Prostate gland (tissue), 2 donors: ENCODE data around the gene ZNF132. TPM values are rescaled to one million over a fixed set of nuclear protein-coding genes. Genes with fewer than 3 reads are reported as not detected.

Experiments
- DNase-seq: peaks from one replicate; pipeline ENCODE4 v3.0.0-alpha.2; 2019; ENCODE audit warnings: low spot score
- H3K27ac ChIP-seq, 2 donors: fragments of 200-600 bp; sonication (generic); 2 replicates each; pipeline ENCODE4 v1.5.1; 2017 to 2019
- H3K27me3 ChIP-seq: fragments of 200-600 bp; sonication (generic); replicated peaks from 2 replicates; pipeline ENCODE4 v1.5.1; 2019; ENCODE audit not compliant: insufficient read depth
- H3K36me3 ChIP-seq, 2 donors: fragments of 200-600 bp; sonication (generic); 1 replicate in 1 of 2; 2 replicates in 1 of 2; pipeline versions ENCODE4 v1.5.1 to v1.8.1; 2017 to 2019
- H3K4me1 ChIP-seq: fragments of 200-600 bp; sonication (generic); replicated peaks from 2 replicates; pipeline ENCODE4 v1.5.1; 2019
- H3K4me3 ChIP-seq, 2 donors: fragments of 200-600 bp; sonication (generic); 2 replicates each; pipeline ENCODE4 v1.5.1; 2017 to 2019
- H3K9me3 ChIP-seq: fragments of 200-600 bp; sonication (generic); 2 replicates; pipeline ENCODE4 v1.5.1; 2017
- POLR2A ChIP-seq: fragments of 450-650 bp; IDR thresholded peaks from one replicate; pipeline ENCODE4 v1.6.1; 2016; ENCODE audit warnings: antibody characterized with exemption, mild to moderate bottlenecking
- POLR2AphosphoS5 ChIP-seq: sonication (generic); formaldehyde crosslinking; IDR thresholded peaks from one replicate; pipeline ENCODE4 v1.6.1; 2017; ENCODE audit warnings: antibody characterized with exemption
- WGBS: methylation state at CpG from one replicate; pipeline ENCODE4 v1.1.5; 2018; 5-methylcytosine and 5-hydroxymethylcytosine counted together
- intact Hi-C: fragments of 100-400 bp; cut with DNase I; formaldehyde crosslinking; loops from one replicate; pipeline ENCODE4 v1.14.2; 2022
- total RNA-seq, 2 donors: library from RNA; depleted of rRNA; stranded (reverse); fragments of >200 nt; gene quantifications; one replicate each; pipeline ENCODE4 v1.1.0, GENCODE V29; 2016
- TF ChIP-seq, protein P1 (sequence below), 4 experiments: fragments of 200-600 bp in 2 of 4; fragments of 450-650 bp in 2 of 4; sonication (generic) in 2 of 4; IDR thresholded peaks; 1 replicate in 3 of 4; 2 replicates in 1 of 4; pipeline ENCODE4 v1.5.1; 2016 to 2019; ENCODE audit warnings: antibody characterized with exemption in 4 of 4, mild to moderate bottlenecking in 2 of 4, moderate library complexity in 2 of 4

The ZNF132 gene
- total RNA-seq, 2 donors from 2014 or later, result 8.1 to 12.2 TPM

DNA sequence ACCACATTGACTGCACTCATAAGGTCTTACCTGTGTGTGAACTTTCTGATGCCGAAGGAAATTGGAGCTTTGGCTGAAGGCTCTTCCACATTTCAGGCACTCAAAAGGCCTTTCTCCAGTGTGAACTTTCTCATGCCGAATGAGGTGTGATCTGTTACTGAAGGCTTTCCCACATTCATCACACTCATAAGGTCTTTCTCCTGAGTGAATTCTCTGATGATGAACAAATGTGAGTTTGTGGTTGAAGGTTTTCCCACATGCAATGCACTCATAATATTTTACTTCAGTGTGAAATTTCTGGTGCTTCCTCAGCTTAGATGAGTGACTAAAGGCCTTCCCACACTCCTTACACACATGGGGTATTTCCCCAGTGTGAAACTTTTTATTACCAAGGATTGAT, 5.7 kb downstream of the ZNF132 start:
- TF ChIP-seq POLR2A (no peak), POLR2AphosphoS5 (no peak)
- TF ChIP-seq, protein P1, sequence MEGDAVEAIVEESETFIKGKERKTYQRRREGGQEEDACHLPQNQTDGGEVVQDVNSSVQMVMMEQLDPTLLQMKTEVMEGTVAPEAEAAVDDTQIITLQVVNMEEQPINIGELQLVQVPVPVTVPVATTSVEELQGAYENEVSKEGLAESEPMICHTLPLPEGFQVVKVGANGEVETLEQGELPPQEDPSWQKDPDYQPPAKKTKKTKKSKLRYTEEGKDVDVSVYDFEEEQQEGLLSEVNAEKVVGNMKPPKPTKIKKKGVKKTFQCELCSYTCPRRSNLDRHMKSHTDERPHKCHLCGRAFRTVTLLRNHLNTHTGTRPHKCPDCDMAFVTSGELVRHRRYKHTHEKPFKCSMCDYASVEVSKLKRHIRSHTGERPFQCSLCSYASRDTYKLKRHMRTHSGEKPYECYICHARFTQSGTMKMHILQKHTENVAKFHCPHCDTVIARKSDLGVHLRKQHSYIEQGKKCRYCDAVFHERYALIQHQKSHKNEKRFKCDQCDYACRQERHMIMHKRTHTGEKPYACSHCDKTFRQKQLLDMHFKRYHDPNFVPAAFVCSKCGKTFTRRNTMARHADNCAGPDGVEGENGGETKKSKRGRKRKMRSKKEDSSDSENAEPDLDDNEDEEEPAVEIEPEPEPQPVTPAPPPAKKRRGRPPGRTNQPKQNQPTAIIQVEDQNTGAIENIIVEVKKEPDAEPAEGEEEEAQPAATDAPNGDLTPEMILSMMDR (IDR thresholded peaks at IDR 0.05), result no peak
- H3K27ac ChIP-seq, result no peak overlapping the region
- no peaks in the 10 kb centered on the region for H3K27me3 ChIP-seq
- no peak overlapping the region for H3K4me3 ChIP-seq
- 96% methylated on average over 2 of the region's 2 CpGs for WGBS
- no peak for DNase-seq
- intact Hi-C loops, result no loop called here
- H3K9me3 ChIP-seq, result peaks cover 5% of the 10 kb centered on the region
- peaks cover 14 to 28% of the 10 kb centered on the region in 2 donors for H3K36me3 ChIP-seq
- no peaks in the 10 kb centered on the region for H3K4me1 ChIP-seq

DNA sequence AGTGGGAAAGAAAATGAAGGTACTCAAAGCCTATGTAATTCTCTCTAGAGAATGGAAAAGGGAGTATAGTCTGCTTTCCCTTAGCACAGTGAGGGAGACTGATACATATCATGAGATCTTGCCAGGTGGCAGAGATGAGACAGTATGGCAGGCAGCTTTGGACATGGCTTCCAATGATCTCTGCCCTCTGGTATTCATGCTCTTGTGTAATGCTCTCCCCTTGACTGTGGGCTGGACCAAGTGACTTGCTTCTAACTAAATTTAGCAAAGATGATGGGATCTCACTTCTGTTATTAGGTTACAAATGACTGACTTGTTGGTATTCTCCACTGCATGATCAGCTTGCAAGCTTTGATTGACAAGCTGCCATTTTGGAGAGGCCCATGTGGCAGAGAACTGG, 10.2 kb downstream of the ZNF132 start:
- Histone ChIP-seq H3K4me1 (no peaks in the 10 kb centered on the region), H3K27ac (no peak overlapping the region), H3K27me3 (no peaks in the 10 kb centered on the region), H3K9me3 (peaks cover 5% of the 10 kb centered on the region), H3K4me3 (no peak overlapping the region), H3K36me3 (peaks cover 10 to 12% of the 10 kb centered on the region in 2 donors)
- intact Hi-C loops, result no loop called here
- DNase-seq, result no peak
- TF ChIP-seq, protein P1 (IDR thresholded peaks at IDR 0.05), result no peak
- TF ChIP-seq POLR2AphosphoS5 (no peak), POLR2A (no peak)

DNA sequence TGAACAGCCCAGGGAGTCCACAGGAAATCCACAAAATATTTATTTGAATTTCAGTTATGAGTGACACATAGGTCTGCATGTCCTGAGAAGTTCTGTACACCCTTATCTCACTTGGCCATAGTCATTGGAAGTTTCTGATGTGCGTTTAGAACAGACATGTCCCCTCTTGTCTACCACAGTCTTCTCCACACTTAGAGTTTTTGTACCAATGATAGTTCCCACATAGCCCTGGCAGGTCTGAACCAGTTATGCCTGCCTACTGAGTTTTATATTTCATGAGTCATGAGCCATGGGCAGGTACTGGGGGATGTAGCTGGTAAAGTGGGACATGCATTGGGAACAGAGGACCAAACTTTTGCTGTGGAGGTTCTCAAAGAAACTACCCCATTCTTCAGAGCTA, 11.3 kb downstream of the ZNF132 start:
- DNase-seq, result no peak
- Histone ChIP-seq H3K27me3 (no peaks in the 10 kb centered on the region), H3K27ac (no peak overlapping the region), H3K4me3 (no peak overlapping the region), H3K4me1 (no peaks in the 10 kb centered on the region), H3K9me3 (peaks cover 5% of the 10 kb centered on the region), H3K36me3 (peaks cover 0 to under 1% of the 10 kb centered on the region in 2 donors)
- intact Hi-C loops, result no loop called here
- TF ChIP-seq POLR2AphosphoS5 (no peak), POLR2A (no peak)
- TF ChIP-seq, protein P1 (IDR thresholded peaks at IDR 0.05), result no peak
- WGBS, result 59% methylated on average over 1 of the region's 1 CpG

DNA sequence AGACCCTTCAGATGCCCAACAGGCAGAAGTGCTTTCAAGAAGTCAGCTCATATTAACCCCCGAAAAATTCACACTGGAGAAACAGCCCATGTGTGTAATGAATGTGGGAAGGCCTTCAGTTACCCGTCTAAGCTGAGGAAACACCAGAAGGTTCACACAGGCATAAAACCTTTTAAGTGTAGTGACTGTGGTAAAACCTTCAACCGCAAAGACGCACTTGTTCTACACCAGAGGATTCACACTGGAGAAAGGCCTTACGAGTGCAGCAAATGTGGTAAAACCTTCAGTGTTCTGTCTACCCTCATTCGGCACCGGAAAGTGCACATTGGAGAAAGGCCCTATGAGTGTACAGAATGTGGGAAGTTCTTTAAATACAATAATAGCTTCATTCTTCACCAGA, 22.9 kb downstream of the ZNF132 start:
- Histone ChIP-seq H3K27ac (no peak overlapping the region), H3K27me3 (no peaks in the 10 kb centered on the region), H3K4me1 (no peaks in the 10 kb centered on the region), H3K4me3 (no peak overlapping the region), H3K9me3 (no peaks in the 10 kb centered on the region), H3K36me3 (peaks cover 9 to 21% of the 10 kb centered on the region in 2 donors)
- WGBS, result 98% methylated on average over 7 of the region's 7 CpGs
- DNase-seq, result no peak
- TF ChIP-seq POLR2AphosphoS5 (no peak), POLR2A (no peak)
- TF ChIP-seq, protein P1 (IDR thresholded peaks at IDR 0.05), result no peak
- intact Hi-C loops, result no loop called here

DNA sequence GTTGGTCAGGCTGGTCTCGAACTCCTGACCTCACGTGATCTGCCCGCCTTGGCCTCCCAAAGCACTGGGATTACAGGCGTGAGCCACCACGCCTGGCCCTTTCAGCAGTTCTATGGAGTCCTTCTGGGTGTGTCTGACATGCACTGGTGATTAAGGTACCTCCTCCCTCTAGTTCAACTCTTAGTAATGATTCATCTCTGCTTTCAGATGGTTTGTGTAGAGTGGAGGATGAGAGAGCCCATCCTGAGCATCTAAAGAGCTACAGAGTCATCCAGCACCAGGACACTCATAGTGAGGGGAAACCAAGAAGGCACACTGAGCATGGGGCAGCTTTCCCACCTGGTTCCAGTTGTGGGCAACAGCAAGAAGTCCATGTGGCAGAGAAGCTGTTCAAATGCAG, 23.3 kb downstream of the ZNF132 start:
- WGBS, result 100% methylated on average over 5 of the region's 5 CpGs
- intact Hi-C loops, result no loop called here
- Histone ChIP-seq H3K36me3 (peaks cover 9 to 21% of the 10 kb centered on the region in 2 donors), H3K27ac (no peak overlapping the region), H3K9me3 (no peaks in the 10 kb centered on the region), H3K4me1 (no peaks in the 10 kb centered on the region), H3K27me3 (no peaks in the 10 kb centered on the region), H3K4me3 (no peak overlapping the region)
- DNase-seq, result no peak
- TF ChIP-seq POLR2A, result no peak
- no peak for TF ChIP-seq POLR2AphosphoS5
- TF ChIP-seq, protein P1 (IDR thresholded peaks at IDR 0.05), result no peak
